Uterus (tissue), 4 donors: ENCODE data around the gene APC. TPM values are rescaled to one million over a fixed set of nuclear protein-coding genes. Genes with fewer than 3 reads are reported as not detected.

Source experiments
- DNase-seq, 2 donors: peaks; one replicate each; pipeline ENCODE4 v3.0.0-alpha.2; 2019 to 2020
- H3K27ac ChIP-seq, 2 donors: fragments of 200-600 bp; sonication (generic); 1 replicate in 1 of 2; 2 replicates in 1 of 2; pipeline ENCODE4 v1.5.1; 2016 to 2018
- H3K27me3 ChIP-seq, 2 donors: fragments of 200-600 bp; sonication (generic); one replicate each; pipeline ENCODE4 v1.5.1; 2018 to 2019; ENCODE audit warnings: control low read depth in 1 of 2
- H3K36me3 ChIP-seq, 2 donors: fragments of 200-600 bp; sonication (generic); one replicate each; pipeline ENCODE4 v1.5.1; 2019; ENCODE audit warnings: control low read depth in 1 of 2
- H3K4me1 ChIP-seq, 2 donors: fragments of 200-600 bp; sonication (generic); one replicate each; pipeline ENCODE4 v1.5.1; 2018 to 2019; ENCODE audit warnings: control low read depth in 1 of 2
- H3K4me3 ChIP-seq, 2 donors: fragments of 200-600 bp; sonication (generic); 1 replicate in 1 of 2; 2 replicates in 1 of 2; pipeline ENCODE4 v1.5.1; 2018 to 2019; ENCODE audit warnings: mild to moderate bottlenecking in 1 of 2
- H3K9me3 ChIP-seq, 2 donors: fragments of 200-600 bp; sonication (generic); one replicate each; pipeline ENCODE4 v1.5.1; 2019; ENCODE audit warnings: control low read depth in 1 of 2
- POLR2A ChIP-seq, 2 donors: fragments of 450-650 bp; IDR thresholded peaks; one replicate each; pipeline ENCODE4 v1.6.1; 2016; ENCODE audit warnings: antibody characterized with exemption in 2 of 2, mild to moderate bottlenecking in 1 of 2, moderate library complexity in 1 of 2
- intact Hi-C: fragments of 100-400 bp; cut with DNase I; formaldehyde crosslinking; loops from one replicate; pipeline ENCODE4 v1.15.1; 2023; ENCODE audit warnings: low total_unique reads
- total RNA-seq, 4 donors: library from RNA; depleted of rRNA in 3 of 4; stranded (reverse); fragments of >200 nt in 3 of 4; gene quantifications; one replicate each; pipeline versions ENCODE4 v1.1.0 to v1.2.4, GENCODE V29; 2014 to 2023
- TF ChIP-seq, protein P1 (sequence below), 4 experiments: fragments of 200-600 bp in 2 of 4; fragments of 450-650 bp in 2 of 4; sonication (generic) in 2 of 4; IDR thresholded peaks; one replicate each; pipeline ENCODE4 v1.5.1; 2016 to 2019; ENCODE audit warnings: antibody characterized with exemption in 4 of 4, mild to moderate bottlenecking in 2 of 4, moderate library complexity in 1 of 4
- donor health status: DM: yes; HTN: yes; CAD: no.

Gene APC
- total RNA-seq, 4 donors from 2014 or later, result 45.4 to 132 (median 91.7) TPM

DNA sequence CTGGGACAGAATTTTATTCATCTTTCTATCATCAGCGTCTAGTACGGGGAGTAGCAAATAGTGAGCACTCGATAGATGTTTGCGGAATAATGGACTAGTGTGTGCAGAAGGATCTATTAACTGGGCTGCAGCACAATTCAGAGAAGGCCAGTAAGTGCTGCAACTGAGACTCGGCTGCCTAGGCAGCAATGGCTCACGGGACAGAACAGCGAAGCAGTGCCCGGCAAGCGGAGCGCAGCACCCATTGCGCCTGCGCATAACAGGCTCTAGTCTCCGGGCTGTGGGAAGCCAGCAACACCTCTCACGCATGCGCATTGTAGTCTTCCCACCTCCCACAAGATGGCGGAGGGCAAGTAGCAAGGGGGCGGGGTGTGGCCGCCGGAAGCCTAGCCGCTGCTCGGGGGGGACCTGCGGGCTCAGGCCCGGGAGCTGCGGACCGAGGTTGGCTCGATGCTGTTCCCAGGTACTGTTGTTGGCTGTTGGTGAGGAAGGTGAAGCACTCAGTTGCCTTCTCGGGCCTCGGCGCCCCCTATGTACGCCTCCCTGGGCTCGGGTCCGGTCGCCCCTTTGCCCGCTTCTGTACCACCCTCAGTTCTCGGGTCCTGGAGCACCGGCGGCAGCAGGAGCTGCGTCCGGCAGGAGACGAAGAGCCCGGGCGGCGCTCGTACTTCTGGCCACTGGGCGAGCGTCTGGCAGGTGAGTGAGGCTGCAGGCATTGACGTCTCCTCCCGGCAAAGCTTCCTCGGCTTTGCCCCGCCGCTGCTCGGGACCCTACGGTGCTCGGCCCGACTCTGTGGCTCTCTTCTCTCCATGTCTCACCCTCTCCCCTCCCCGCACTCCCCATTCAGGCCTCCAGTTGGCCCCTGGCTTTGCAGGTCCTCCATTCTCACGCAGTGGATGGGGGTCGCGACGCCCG, 30.2 kb upstream of the APC start:
- Histone ChIP-seq H3K36me3 (no peaks in the 10 kb centered on the region), H3K27me3 (no peaks in the 10 kb centered on the region), H3K27ac (peak overlapping the region; percentile 90 to 92), H3K4me1 (peaks cover 0 to 10% of the 10 kb centered on the region in 2 donors), H3K4me3 (peak overlapping the region; percentile 92 to 94), H3K9me3 (no peaks in the 10 kb centered on the region)
- intact Hi-C loops, result no loop called here
- TF ChIP-seq POLR2A (IDR thresholded peaks at IDR 0.05), result peak; percentile 52 to 70
- TF ChIP-seq, protein P1, sequence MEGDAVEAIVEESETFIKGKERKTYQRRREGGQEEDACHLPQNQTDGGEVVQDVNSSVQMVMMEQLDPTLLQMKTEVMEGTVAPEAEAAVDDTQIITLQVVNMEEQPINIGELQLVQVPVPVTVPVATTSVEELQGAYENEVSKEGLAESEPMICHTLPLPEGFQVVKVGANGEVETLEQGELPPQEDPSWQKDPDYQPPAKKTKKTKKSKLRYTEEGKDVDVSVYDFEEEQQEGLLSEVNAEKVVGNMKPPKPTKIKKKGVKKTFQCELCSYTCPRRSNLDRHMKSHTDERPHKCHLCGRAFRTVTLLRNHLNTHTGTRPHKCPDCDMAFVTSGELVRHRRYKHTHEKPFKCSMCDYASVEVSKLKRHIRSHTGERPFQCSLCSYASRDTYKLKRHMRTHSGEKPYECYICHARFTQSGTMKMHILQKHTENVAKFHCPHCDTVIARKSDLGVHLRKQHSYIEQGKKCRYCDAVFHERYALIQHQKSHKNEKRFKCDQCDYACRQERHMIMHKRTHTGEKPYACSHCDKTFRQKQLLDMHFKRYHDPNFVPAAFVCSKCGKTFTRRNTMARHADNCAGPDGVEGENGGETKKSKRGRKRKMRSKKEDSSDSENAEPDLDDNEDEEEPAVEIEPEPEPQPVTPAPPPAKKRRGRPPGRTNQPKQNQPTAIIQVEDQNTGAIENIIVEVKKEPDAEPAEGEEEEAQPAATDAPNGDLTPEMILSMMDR (IDR thresholded peaks at IDR 0.05), result peak in 2 of 4 experiments; percentile 7 to 11
- peak; percentile 97 to 98 for DNase-seq

DNA sequence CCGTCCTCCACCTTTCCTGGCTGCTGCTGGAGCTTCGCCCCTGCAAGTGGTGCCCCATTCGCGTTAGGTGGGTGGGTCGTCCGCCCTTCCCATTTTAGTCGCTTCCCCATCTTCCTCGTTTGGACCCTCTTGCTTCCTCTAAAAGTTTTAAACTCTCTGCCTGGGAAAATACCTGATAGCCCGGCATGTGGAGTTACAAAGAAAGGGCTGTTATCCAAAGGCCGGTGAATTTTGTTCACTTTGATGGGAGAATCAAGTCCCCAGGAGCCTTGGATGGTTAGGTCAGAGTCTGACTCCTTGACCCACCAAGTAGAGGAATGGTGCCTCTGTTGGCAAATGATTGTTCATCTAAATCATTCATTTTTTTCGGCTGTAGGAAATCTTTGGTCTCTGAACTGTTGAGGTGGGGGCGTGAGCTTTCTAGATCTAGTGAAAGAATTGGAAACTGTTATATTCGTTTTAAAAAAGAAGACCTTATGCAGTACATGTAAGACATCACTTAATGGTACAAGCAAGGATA, 29.5 kb upstream of the APC start:
- no peaks in the 10 kb centered on the region for H3K36me3 ChIP-seq
- H3K4me3 ChIP-seq, result peak overlapping the region; percentile 92 to 94
- H3K9me3 ChIP-seq, result no peaks in the 10 kb centered on the region
- no peak for DNase-seq
- no peak for TF ChIP-seq POLR2A (IDR thresholded peaks at IDR 0.05)
- TF ChIP-seq, protein P1 (IDR thresholded peaks at IDR 0.05), result no peak
- peak overlapping the region; percentile 90 to 92 for H3K27ac ChIP-seq
- intact Hi-C loops, result no loop called here
- no peaks in the 10 kb centered on the region for H3K27me3 ChIP-seq
- peaks cover 0 to 10% of the 10 kb centered on the region in 2 donors for H3K4me1 ChIP-seq

DNA sequence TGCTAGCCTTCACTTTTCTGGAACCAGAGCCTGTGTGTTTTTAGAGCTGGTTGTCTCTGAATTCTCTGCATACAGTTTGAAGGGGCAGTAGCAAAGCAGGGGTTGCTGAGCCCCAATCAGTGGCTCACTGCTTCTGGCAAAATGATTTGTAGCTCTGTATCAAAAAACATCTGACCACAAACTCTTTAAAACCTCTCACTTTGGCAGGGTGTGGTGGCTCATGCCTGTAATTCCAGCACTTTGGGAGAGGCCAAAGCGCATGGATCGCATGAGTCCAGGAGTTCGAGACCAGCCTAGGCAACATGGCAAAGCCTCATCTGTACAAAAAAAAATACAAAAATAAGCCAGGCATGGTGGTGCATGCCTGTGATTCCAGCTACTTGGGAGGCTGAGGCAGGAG, 28.3 kb upstream of the APC start:
- no peaks in the 10 kb centered on the region for H3K36me3 ChIP-seq
- intact Hi-C loops, result no loop called here
- no peaks in the 10 kb centered on the region for H3K9me3 ChIP-seq
- DNase-seq, result no peak
- no peak overlapping the region for H3K27ac ChIP-seq
- H3K4me3 ChIP-seq, result peak overlapping the region in 1 of 2 donors; percentile 92
- peaks cover 0 to 10% of the 10 kb centered on the region in 2 donors for H3K4me1 ChIP-seq
- TF ChIP-seq, protein P1 (IDR thresholded peaks at IDR 0.05), result no peak
- TF ChIP-seq POLR2A (IDR thresholded peaks at IDR 0.05), result no peak
- H3K27me3 ChIP-seq, result no peaks in the 10 kb centered on the region

GRCh38 chr5:112710896-112711295, 26.8 kb upstream of the APC start:
- H3K36me3 ChIP-seq, result no peaks in the 10 kb centered on the region
- no peaks in the 10 kb centered on the region for H3K27me3 ChIP-seq
- no peak for DNase-seq
- no peak overlapping the region for H3K27ac ChIP-seq
- intact Hi-C loops, result no loop called here
- H3K4me3 ChIP-seq, result no peak overlapping the region
- no peaks in the 10 kb centered on the region for H3K9me3 ChIP-seq
- H3K4me1 ChIP-seq, result peaks cover 0 to 10% of the 10 kb centered on the region in 2 donors
- TF ChIP-seq, protein P1 (IDR thresholded peaks at IDR 0.05), result no peak
- no peak for TF ChIP-seq POLR2A (IDR thresholded peaks at IDR 0.05)

DNA sequence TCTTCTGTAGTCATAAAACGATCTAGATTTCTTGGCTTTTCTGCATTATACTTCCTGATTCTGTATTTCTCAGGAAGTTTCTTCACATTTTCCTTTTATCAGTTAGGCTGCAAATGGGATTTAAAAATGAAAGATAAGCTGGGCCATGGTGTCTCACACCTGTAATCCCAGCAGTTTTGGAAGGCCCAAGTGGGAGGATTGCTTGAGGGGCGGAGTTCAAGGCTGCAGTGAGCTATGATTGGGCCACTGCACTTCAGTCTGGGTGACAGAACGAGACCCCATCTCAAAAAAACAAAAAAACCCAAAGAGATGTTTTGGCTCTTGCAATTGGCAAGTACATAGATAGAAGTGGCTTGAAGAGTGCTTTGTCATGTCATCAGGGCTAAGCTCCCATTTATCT, 26.2 kb upstream of the APC start:
- no peak for DNase-seq
- Histone ChIP-seq H3K27ac (no peak overlapping the region), H3K4me1 (peaks cover 0 to 10% of the 10 kb centered on the region in 2 donors), H3K27me3 (no peaks in the 10 kb centered on the region), H3K4me3 (no peak overlapping the region), H3K36me3 (no peaks in the 10 kb centered on the region), H3K9me3 (no peaks in the 10 kb centered on the region)
- intact Hi-C loops, result no loop called here
- no peak for TF ChIP-seq POLR2A (IDR thresholded peaks at IDR 0.05)
- TF ChIP-seq, protein P1 (IDR thresholded peaks at IDR 0.05), result no peak
